ENCODE results near the gene ESYT2. TPM values are rescaled to one million over a fixed set of nuclear protein-coding genes. Genes with fewer than 3 reads are reported as not detected.
A peak's percentile ranks its signal among the peaks of the same experiment; 100 is the strongest.

ESYT2 gene
- polyA plus RNA-seq, 1 donor (not counting 4 experiments of a cell fraction or from before 2014, with no cell fraction given) = 45.9 TPM

GRCh38 chr7:158824028-158824427 lies 5.3 kb downstream of the ESYT2 start:
- H3K27ac ChIP-seq (ENCODE audit: control insufficient read depth, insufficient read depth, low read length) = no peak overlapping the region

GRCh38 chr7:158821171-158822031 lies 7.9 kb downstream of the ESYT2 start:
- H3K27me3 ChIP-seq (ENCODE audit: control insufficient read depth, extremely low read depth, insufficient read depth, low read length) = no peaks in the 10 kb centered on the region
- peak overlapping the region; percentile 74 for H2AFZ ChIP-seq (ENCODE audit: control insufficient read depth, low read length)
- no peak for TF ChIP-seq EZH2 (IDR thresholded peaks at IDR 0.05; ENCODE audit: low read length)
- TF ChIP-seq CTCF (optimal IDR thresholded peaks at IDR 0.05 in 1 of 3, IDR thresholded peaks at IDR 0.05 in 1 of 3, conservative IDR thresholded peaks at IDR 0.05 in 1 of 3; ENCODE audit: extremely low read depth in 1 of 3, insufficient read depth in 2 of 3, low read length in 3 of 3) = peak in 1 of 3 experiments; percentile 16
- no peaks in the 10 kb centered on the region for H3K9me3 ChIP-seq (ENCODE audit: control insufficient read depth, low read depth, low read length)
- H3K4me1 ChIP-seq (ENCODE audit: control insufficient read depth, extremely low read depth, insufficient read depth, low read length) = peaks cover 45% of the 10 kb centered on the region
- DNase-seq (ENCODE audit: low read depth, low spot score) = no peak
- H3K9me1 ChIP-seq (ENCODE audit: control insufficient read depth, extremely low read depth, insufficient read depth, low read length) = no peaks in the 10 kb centered on the region
- no peaks in the 10 kb centered on the region for H3K36me3 ChIP-seq (ENCODE audit: control insufficient read depth in 2 of 2, extremely low read depth in 1 of 2, insufficient read depth in 2 of 2, low read length in 2 of 2)
- H4K20me1 ChIP-seq (ENCODE audit: control insufficient read depth, extremely low read depth, insufficient read depth, low read length) = no peaks in the 10 kb centered on the region
- peak overlapping the region; percentile 66 for H3K4me2 ChIP-seq (ENCODE audit: control insufficient read depth, extremely low read depth, insufficient read depth, low read depth, low read length)
- peaks cover 76% of the 10 kb centered on the region for H3K79me2 ChIP-seq (ENCODE audit: control insufficient read depth, insufficient read depth, low read length)
- dilution Hi-C loops (cut with MboI; ENCODE audit: extremely low pct_ligation_motif_present, low sequenced_read_pairs) = no loop called here
- H3K27ac ChIP-seq (ENCODE audit: control insufficient read depth, insufficient read depth, low read length) = peak overlapping the region; percentile 98
- H3K4me3 ChIP-seq (ENCODE audit: control insufficient read depth in 2 of 3, extremely low read depth in 1 of 3, insufficient read depth in 2 of 3, low read depth in 1 of 3, low read length in 3 of 3) = peak overlapping the region in 2 of 3 experiments; percentile 32 to 36
- H3K9ac ChIP-seq (ENCODE audit: control insufficient read depth, extremely low read depth, insufficient read depth, low read length) = peak overlapping the region; percentile 79
- peak; percentile 71 for FAIRE-seq

More at GRCh38 chr7:158824028-158824427, 5.3 kb downstream of the ESYT2 start:
- Histone ChIP-seq H2AFZ (ENCODE audit: control insufficient read depth, low read length) (no peak overlapping the region), H3K36me3 (ENCODE audit: control insufficient read depth in 2 of 2, extremely low read depth in 1 of 2, insufficient read depth in 2 of 2, low read length in 2 of 2) (no peaks in the 10 kb centered on the region), H3K9ac (ENCODE audit: control insufficient read depth, extremely low read depth, insufficient read depth, low read length) (no peak overlapping the region), H3K4me3 (ENCODE audit: control insufficient read depth in 2 of 3, extremely low read depth in 1 of 3, insufficient read depth in 2 of 3, low read depth in 1 of 3, low read length in 3 of 3) (no peak overlapping the region), H3K4me1 (ENCODE audit: control insufficient read depth, extremely low read depth, insufficient read depth, low read length) (peaks cover 34% of the 10 kb centered on the region), H3K9me3 (ENCODE audit: control insufficient read depth, low read depth, low read length) (no peaks in the 10 kb centered on the region), H3K27me3 (ENCODE audit: control insufficient read depth, extremely low read depth, insufficient read depth, low read length) (no peaks in the 10 kb centered on the region), H3K9me1 (ENCODE audit: control insufficient read depth, extremely low read depth, insufficient read depth, low read length) (no peaks in the 10 kb centered on the region), H3K79me2 (ENCODE audit: control insufficient read depth, insufficient read depth, low read length) (peaks cover 83% of the 10 kb centered on the region), H4K20me1 (ENCODE audit: control insufficient read depth, extremely low read depth, insufficient read depth, low read length) (no peaks in the 10 kb centered on the region), H3K4me2 (ENCODE audit: control insufficient read depth, extremely low read depth, insufficient read depth, low read depth, low read length) (no peak overlapping the region)
- FAIRE-seq (no peak), DNase-seq (ENCODE audit: low read depth, low spot score) (no peak)
- dilution Hi-C loops (cut with MboI; ENCODE audit: extremely low pct_ligation_motif_present, low sequenced_read_pairs) = no loop called here
- TF ChIP-seq CTCF (optimal IDR thresholded peaks at IDR 0.05 in 1 of 3, IDR thresholded peaks at IDR 0.05 in 1 of 3, conservative IDR thresholded peaks at IDR 0.05 in 1 of 3; ENCODE audit: extremely low read depth in 1 of 3, insufficient read depth in 2 of 3, low read length in 3 of 3) (no peak), EZH2 (IDR thresholded peaks at IDR 0.05; ENCODE audit: low read length) (no peak)
